HCT116 (cell line): ENCODE data around the gene PPP1R36. TPM values are rescaled to one million over a fixed set of nuclear protein-coding genes. Genes with fewer than 3 reads are reported as not detected.

Source experiments
- ATAC-seq: fragments of 200-7000 bp; cut with Tn5 transposase; 2 replicates; pipeline ENCODE4 v1.9.1; 2020; ENCODE audit warnings: mild to moderate bottlenecking, moderate library complexity
- BruUV-seq: library from RNA; stranded (reverse); fragments of 400-500 nt; replicated peaks from 2 replicates; lab custom pipeline; 2021; lab: Mats Ljungman, UMichigan
- CTCF ChIA-PET: fragments of 300-600 bp; sonication (Branson Sonifier 250); formaldehyde crosslinking; loops from one replicate; lab custom pipeline; 2021; ENCODE audit warnings: antibody characterized with exemption; lab: Charles Lee
- POLR2A ChIA-PET: fragments of 300-600, 350-600 bp; sonication (Branson Sonifier 250); formaldehyde crosslinking; loops from one replicate; lab custom pipeline; 2021; ENCODE audit warnings: antibody characterized with exemption; lab: Charles Lee
- RAD21 ChIA-PET, 2 experiments: fragments of 300-600 bp; sonication (Branson Sonifier 250); formaldehyde crosslinking; loops; one replicate each; lab custom pipeline; 2023; ENCODE audit warnings: low total read pairs in 2 of 2; ENCODE audit not compliant: uncharacterized antibody in 2 of 2, unreplicated experiment in 2 of 2, low non-redundant PET in 1 of 2; lab: Charles Lee
- DNase-seq: peaks from one replicate; pipeline ENCODE4 v3.0.0-alpha.2; 2010; ENCODE audit warnings: low read depth, low spot score
- H2AFZ ChIP-seq: fragments of 200-600 bp; shearing (Covaris generic), sonication (generic); 2 replicates; pipeline ENCODE4 v1.6.1; 2017; ENCODE audit warnings: low read depth, mixed run types, mixed read lengths, antibody characterized with exemption, low read length; ENCODE audit not compliant: poor library complexity, severe bottlenecking
- H3K27ac ChIP-seq: 2 replicates; pipeline ENCODE4 v1.5.1; 2012; ENCODE audit warnings: low read depth, low read length
- H3K27me3 ChIP-seq: fragments of 200-600 bp; sonication (generic); 2 replicates; pipeline ENCODE4 v1.6.1; 2016; ENCODE audit warnings: mixed run types, low read length, mixed read lengths; ENCODE audit not compliant: insufficient read depth
- H3K36me3 ChIP-seq, 2 experiments: fragments of 200-500 bp in 1 of 2; fragments of 200-600 bp in 1 of 2; sonication (Bioruptor generic) in 1 of 2; sonication (generic) in 1 of 2; 2 replicates each; pipeline versions ENCODE4 v1.5.1 to v1.6.1; 2014 to 2016; ENCODE audit warnings: low read length in 2 of 2, inconsistent platforms in 1 of 2, mixed read lengths in 1 of 2, mixed run types in 1 of 2; ENCODE audit not compliant: insufficient read depth in 2 of 2, control insufficient read depth in 1 of 2
- H3K4me1 ChIP-seq, 2 experiments: fragments of 200-600 bp in 1 of 2; sonication (generic) in 1 of 2; 2 replicates each; pipeline versions ENCODE4 v1.5.1 to v1.6.1; 2012 to 2017; ENCODE audit warnings: low read length in 2 of 2, inconsistent platforms in 1 of 2, mild to moderate bottlenecking in 1 of 2, mixed read lengths in 1 of 2, mixed run types in 1 of 2, moderate library complexity in 1 of 2; ENCODE audit not compliant: insufficient read depth in 2 of 2, control insufficient read depth in 1 of 2
- H3K4me2 ChIP-seq: fragments of 200-600 bp; sonication (generic); 2 replicates; pipeline ENCODE4 v1.6.1; 2017; ENCODE audit warnings: mixed run types, low read length, mixed read lengths
- H3K4me3 ChIP-seq, 2 experiments: fragments of 200-600 bp in 1 of 2; sonication (generic) in 1 of 2; replicated peaks in 1 of 2; 2 replicates each; pipeline ENCODE4 v1.5.1; 2011 to 2016; ENCODE audit warnings: low read length in 2 of 2, control low read depth in 1 of 2, low read depth in 1 of 2, mild to moderate bottlenecking in 1 of 2, mixed read lengths in 1 of 2, mixed run types in 1 of 2
- H3K79me2 ChIP-seq: fragments of 200-600 bp; sonication (generic); 2 replicates; pipeline ENCODE4 v1.6.1; 2017; ENCODE audit warnings: mild to moderate bottlenecking, mixed run types, low read length, moderate library complexity, mixed read lengths; ENCODE audit not compliant: insufficient read depth
- H3K9ac ChIP-seq: fragments of 200-600 bp; sonication (generic); 2 replicates; pipeline ENCODE4 v1.6.1; 2016; ENCODE audit warnings: low read length, mixed read lengths
- H3K9me2 ChIP-seq: fragments of 200-600 bp; sonication (generic), shearing (Covaris generic); 2 replicates; pipeline ENCODE4 v1.6.1; 2017; ENCODE audit warnings: mixed run types, mild to moderate bottlenecking, moderate library complexity; ENCODE audit not compliant: insufficient read depth
- H3K9me3 ChIP-seq, 2 experiments: fragments of 200-500 bp in 1 of 2; fragments of 200-600 bp in 1 of 2; sonication (Bioruptor generic) in 1 of 2; sonication (generic) in 1 of 2; 2 replicates each; pipeline ENCODE4 v1.6.1; 2014 to 2017; ENCODE audit warnings: low read length in 2 of 2, mixed read lengths in 2 of 2, inconsistent platforms in 1 of 2, low read depth in 1 of 2, mild to moderate bottlenecking in 1 of 2, mixed run types in 1 of 2, moderate library complexity in 1 of 2; ENCODE audit not compliant: control insufficient read depth in 1 of 2, insufficient read depth in 1 of 2
- H4K20me1 ChIP-seq: fragments of 200-600 bp; sonication (generic), shearing (Covaris generic); 2 replicates; pipeline ENCODE4 v1.6.1; 2017; ENCODE audit warnings: mixed run types, mild to moderate bottlenecking, moderate library complexity; ENCODE audit not compliant: insufficient read depth
- CBX3 ChIP-seq: IDR thresholded peaks from 2 replicates; pipeline ENCODE4 v1.6.1; 2012; ENCODE audit warnings: low read depth
- EZH2phosphoT487 ChIP-seq: fragments of 200-600 bp; IDR thresholded peaks from 2 replicates; pipeline ENCODE4 v1.6.1; 2018; ENCODE audit warnings: antibody characterized with exemption, borderline replicate concordance
- ZFX ChIP-seq: fragments of 450-650 bp; IDR thresholded peaks from 2 replicates; pipeline ENCODE4 v1.6.1; 2017
- intact Hi-C: fragments of 100-400 bp; cut with micrococcal nuclease; formaldehyde crosslinking; loops from 2 replicates; pipeline ENCODE4 v1.10.0; 2022
- total RNA-seq: library from RNA; stranded (reverse); gene quantifications from one replicate; pipeline ENCODE4 v1.2.1, GENCODE V29; 2021; ENCODE audit not compliant: unreplicated experiment

PPP1R36 gene
- total RNA-seq, 1 experiment from 2014 or later: 0.47 TPM

GRCh38 chr14:64620910-64621309 is 71.1 kb downstream of the PPP1R36 start:
- Histone ChIP-seq H3K4me1 (peaks cover 5 to 11% of the 10 kb centered on the region in 2 experiments; a peak in 2 of 4 replicates), H2AFZ (no peak overlapping the region), H3K79me2 (no peaks in the 10 kb centered on the region), H3K9ac (no peak overlapping the region), H3K4me3 (no peak overlapping the region), H3K9me2 (no peaks in the 10 kb centered on the region), H4K20me1 (no peaks in the 10 kb centered on the region), H3K36me3 (no peaks in the 10 kb centered on the region; a peak in 1 of 4 replicates), H3K9me3 (no peaks in the 10 kb centered on the region), H3K27me3 (no peaks in the 10 kb centered on the region), H3K27ac (no peak overlapping the region), H3K4me2 (no peak overlapping the region)
- no peak for DNase-seq
- ChIA-PET RAD21 (no interaction called here), CTCF (no interaction called here), POLR2A (no interaction called here)
- no TSS peak for BruUV-seq
- ATAC-seq: no peak
- TF ChIP-seq ZFX (no peak), CBX3 (no peak)
- intact Hi-C loops: no loop called here

DNA sequence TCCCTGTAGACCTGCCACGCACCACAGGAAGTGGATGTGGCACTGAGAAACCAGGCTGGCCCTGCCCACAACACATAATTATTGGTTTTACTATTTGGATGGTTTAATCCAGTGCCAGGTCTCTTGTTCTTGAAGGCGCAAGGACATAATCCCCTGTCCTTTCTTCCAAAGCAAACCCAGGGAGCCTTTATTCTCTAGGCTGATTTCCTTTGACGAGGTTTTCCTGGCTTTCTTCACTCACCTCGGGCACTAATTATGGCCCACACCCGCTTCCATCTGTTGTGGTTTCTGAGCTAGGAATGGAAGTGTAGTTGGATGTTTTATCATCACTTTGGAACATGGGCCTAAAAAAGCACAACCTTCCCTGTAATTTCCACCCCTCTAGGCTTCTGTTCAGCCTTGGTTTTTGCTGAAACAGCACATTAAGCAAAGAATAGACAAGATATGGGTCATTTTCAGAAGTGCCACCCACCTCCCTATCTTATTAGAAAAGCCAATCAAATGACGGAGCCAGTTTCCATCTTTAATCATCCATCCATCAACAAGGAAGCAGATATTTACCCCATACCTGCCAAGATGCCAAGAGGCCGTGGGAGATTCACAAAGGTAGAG is 73.9 kb downstream of the PPP1R36 start:
- Histone ChIP-seq H3K9me2 (no peaks in the 10 kb centered on the region), H2AFZ (no peak overlapping the region), H3K4me3 (no peak overlapping the region), H3K27me3 (no peaks in the 10 kb centered on the region), H3K9ac (no peak overlapping the region), H3K27ac (no peak overlapping the region), H3K9me3 (no peaks in the 10 kb centered on the region), H3K79me2 (no peaks in the 10 kb centered on the region), H3K4me1 (peaks cover 5 to 11% of the 10 kb centered on the region in 2 experiments; a peak in 2 of 4 replicates), H4K20me1 (no peaks in the 10 kb centered on the region), H3K36me3 (no peaks in the 10 kb centered on the region; a peak in 1 of 4 replicates), H3K4me2 (no peak overlapping the region)
- ChIA-PET CTCF (no interaction called here), RAD21 (no interaction called here), POLR2A (no interaction called here)
- no peak for TF ChIP-seq EZH2phosphoT487
- no peak for ATAC-seq
- no peak for DNase-seq
- intact Hi-C loops: no loop called here
- no TSS peak for BruUV-seq
